Body of pancreas (tissue), 4 donors: ENCODE measurements around the gene OR8D1.

ENCODE experiments used
- POLR2A ChIP-seq, 3 donors: fragments of 450-650 bp; IDR thresholded peaks; one replicate each; pipeline ENCODE4 v1.6.1; 2016; ENCODE audit warnings: antibody characterized with exemption in 3 of 3, mild to moderate bottlenecking in 2 of 3
- TF ChIP-seq, protein P1 (sequence below), 7 experiments: fragments of 450-650 bp in 4 of 7; fragments of 200-600 bp in 3 of 7; sonication (generic) in 3 of 7; IDR thresholded peaks; one replicate each; pipeline ENCODE4 v1.5.1; 2016 to 2019; ENCODE audit warnings: antibody characterized with exemption in 7 of 7

DNA sequence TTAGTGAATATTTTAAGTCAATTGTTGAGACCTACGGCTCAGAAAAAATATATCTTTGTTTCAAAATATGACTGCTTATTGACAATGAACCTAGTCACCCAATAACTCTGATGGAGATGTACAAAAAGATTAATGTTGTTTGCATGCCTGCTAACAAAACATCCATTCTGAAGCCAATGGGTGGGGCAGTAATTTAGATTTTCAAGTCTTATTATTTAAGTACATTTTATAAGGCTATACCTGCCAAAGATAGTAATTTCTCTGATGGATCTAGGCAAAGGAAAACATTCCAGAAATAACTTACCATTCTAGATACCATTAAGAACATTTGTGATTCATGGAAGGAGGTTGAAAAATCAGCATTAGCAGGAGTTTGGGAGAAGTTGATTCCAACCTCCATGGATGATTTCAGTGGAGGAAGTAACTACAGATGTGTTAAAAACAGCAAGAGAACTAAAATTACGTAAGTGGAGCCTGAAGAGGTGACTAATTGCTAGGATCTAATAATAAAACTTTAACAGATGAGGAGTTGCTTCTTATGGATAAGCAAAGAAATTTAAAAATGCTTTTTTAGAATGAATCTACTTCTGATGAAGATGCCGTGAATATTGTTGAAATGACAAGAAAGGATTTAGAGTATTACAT, 32.7 kb upstream of the OR8D1 start:
- TF ChIP-seq, protein P1, sequence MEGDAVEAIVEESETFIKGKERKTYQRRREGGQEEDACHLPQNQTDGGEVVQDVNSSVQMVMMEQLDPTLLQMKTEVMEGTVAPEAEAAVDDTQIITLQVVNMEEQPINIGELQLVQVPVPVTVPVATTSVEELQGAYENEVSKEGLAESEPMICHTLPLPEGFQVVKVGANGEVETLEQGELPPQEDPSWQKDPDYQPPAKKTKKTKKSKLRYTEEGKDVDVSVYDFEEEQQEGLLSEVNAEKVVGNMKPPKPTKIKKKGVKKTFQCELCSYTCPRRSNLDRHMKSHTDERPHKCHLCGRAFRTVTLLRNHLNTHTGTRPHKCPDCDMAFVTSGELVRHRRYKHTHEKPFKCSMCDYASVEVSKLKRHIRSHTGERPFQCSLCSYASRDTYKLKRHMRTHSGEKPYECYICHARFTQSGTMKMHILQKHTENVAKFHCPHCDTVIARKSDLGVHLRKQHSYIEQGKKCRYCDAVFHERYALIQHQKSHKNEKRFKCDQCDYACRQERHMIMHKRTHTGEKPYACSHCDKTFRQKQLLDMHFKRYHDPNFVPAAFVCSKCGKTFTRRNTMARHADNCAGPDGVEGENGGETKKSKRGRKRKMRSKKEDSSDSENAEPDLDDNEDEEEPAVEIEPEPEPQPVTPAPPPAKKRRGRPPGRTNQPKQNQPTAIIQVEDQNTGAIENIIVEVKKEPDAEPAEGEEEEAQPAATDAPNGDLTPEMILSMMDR (IDR thresholded peaks at IDR 0.05), result no peak
- no peak for TF ChIP-seq POLR2A (IDR thresholded peaks at IDR 0.05)
